AG04450 (cell line): Measurements from ENCODE around the gene CHURC1. TPM values are rescaled to one million over a fixed set of nuclear protein-coding genes. Genes with fewer than 3 reads are reported as not detected.

Experiments
- CTCF ChIA-PET: fragments of 300-600, 350-600 bp; formaldehyde crosslinking; extraction: SDS; loops from one replicate; lab custom pipeline; 2022; ENCODE audit warnings: antibody characterized with exemption, inconsistent platforms; lab: Charles Lee
- POLR2A ChIA-PET: fragments of 350-600 bp; formaldehyde crosslinking; extraction: SDS; loops from one replicate; lab custom pipeline; 2021; ENCODE audit warnings: antibody characterized with exemption, inconsistent platforms; lab: Yijun Ruan, JAX
- DNase-seq: peaks from one replicate; pipeline ENCODE4 v3.0.0-alpha.2; 2011; ENCODE audit warnings: low read depth, low spot score
- H3K27ac ChIP-seq: one replicate; pipeline ENCODE4 v1.5.1; 2012; ENCODE audit warnings: low read depth, low read length, control low read depth
- H3K27me3 ChIP-seq: one replicate; pipeline ENCODE4 v1.6.0; 2012; ENCODE audit warnings: low read length; ENCODE audit not compliant: control insufficient read depth, insufficient read depth
- H3K4me3 ChIP-seq: 2 replicates; pipeline ENCODE4 v1.5.1; 2011; ENCODE audit warnings: mild to moderate bottlenecking, low read depth, low read length, control low read depth
- H3K9me3 ChIP-seq: 2 replicates; pipeline ENCODE4 v1.5.1; 2012; ENCODE audit warnings: low read length; ENCODE audit not compliant: control insufficient read depth, insufficient read depth
- CTCF ChIP-seq: IDR thresholded peaks from 2 replicates; pipeline ENCODE4 v1.5.1; 2011; ENCODE audit warnings: low read depth, low read length, control low read depth, inconsistent platforms
- polyA plus RNA-seq: library from polyadenylated mRNA; depleted of rRNA; stranded (reverse); fragments of >200 nt; gene quantifications from 2 replicates; pipeline ENCODE4 v1.2.3, GENCODE V29; 2011; rRNA removed
- small RNA-seq: library from RNA; depleted of rRNA; stranded (forward); fragments of <200 nt; gene quantifications from one replicate; pipeline ENCODE3, GENCODE V24; 2012; ENCODE audit warnings: low read depth; ENCODE audit not compliant: insufficient read length

The CHURC1 gene
- polyA plus RNA-seq, 1 experiment, result 113 TPM

GRCh38 chr14:64974563-64974962, 60.3 kb downstream of the CHURC1 start:
- peaks cover 10% of the 10 kb centered on the region for H3K27me3 ChIP-seq
- H3K9me3 ChIP-seq, result no peaks in the 10 kb centered on the region; the same call in 1 of the 2 replicates
- no peak overlapping the region for H3K27ac ChIP-seq
- H3K4me3 ChIP-seq, result no peak overlapping the region
- DNase-seq, result no peak
- no peak for TF ChIP-seq CTCF
- CTCF ChIA-PET, result interaction anchor here (1.3 to 1.7 kb wide), 4 partner anchors 10 to 151 kb away, joined by 3 to 11 read pairs (median 4); partner anchors contain the start of gene FNTB
- POLR2A ChIA-PET, result no interaction called here

- H3K4me3 ChIP-seq, result no peak overlapping the region
- H3K27me3 ChIP-seq, result peaks cover 16% of the 10 kb centered on the region
- no peak for DNase-seq
- POLR2A ChIA-PET, result interaction anchor here (0.9 kb wide), 1 partner anchor 64 kb away, joined by 3 read pairs; no protein-coding TSS in a partner anchor
- H3K9me3 ChIP-seq, result no peaks in the 10 kb centered on the region
- no peak overlapping the region for H3K27ac ChIP-seq
- CTCF ChIA-PET, result no interaction called here
- no peak for TF ChIP-seq CTCF
Measured at GRCh38 chr14:64979336-64980074, 65.2 kb downstream of the CHURC1 start.

GRCh38 chr14:64983439-64984310, 69.4 kb downstream of the CHURC1 start:
- no peak overlapping the region for H3K27ac ChIP-seq
- ChIA-PET POLR2A (no interaction called here), CTCF (interaction anchor here (0.5 to 5.4 kb wide), 13 partner anchors 10 to 1520 kb away, joined by 3 to 100 read pairs (median 4); partner anchors contain the start of gene HSPA2)
- peaks cover 12% of the 10 kb centered on the region for H3K27me3 ChIP-seq
- peak; percentile 76 for TF ChIP-seq CTCF
- DNase-seq, result no peak
- no peaks in the 10 kb centered on the region for H3K9me3 ChIP-seq
- H3K4me3 ChIP-seq, result peak overlapping the region; percentile 30

Small RNAs within 50 kb of the gene (small RNA-seq; reads per million reads assigned to genes)
- gene RPPH1-2P, result not detected

Other genes with a start within 250 kb of the CHURC1 start
- 6.4 and 6.6 TPM in 2 replicates for gene PLEKHG3, start 210.0 kb upstream of the CHURC1 start, polyA plus RNA-seq
- 0.01 TPM in 1 of 2 replicates, not detected in the other for gene SPTB, start 34.5 kb upstream of the CHURC1 start, polyA plus RNA-seq
- 1.3 TPM in 1 of 2 replicates, not detected in the other for gene GPX2, start 28.3 kb downstream of the CHURC1 start, polyA plus RNA-seq
- gene RAB15, start 57.9 kb downstream of the CHURC1 start, polyA plus RNA-seq, result 11.0 and 11.1 TPM in 2 replicates
- gene FNTB, start 72.4 kb downstream of the CHURC1 start, polyA plus RNA-seq, result 17.3 and 20.2 TPM in 2 replicates
- gene MAX, start 188.1 kb downstream of the CHURC1 start, polyA plus RNA-seq, result 59.2 and 62.0 TPM in 2 replicates